Progenitor cell of endocrine pancreas (in vitro differentiated cells): Measurements from ENCODE around the gene OPRD1. TPM values are rescaled to one million over a fixed set of nuclear protein-coding genes. Genes with fewer than 3 reads are reported as not detected.
"Not testable (repeated sequence)": the region's sequence is repeated elsewhere in the genome, so short reads cannot be mapped to it uniquely, and the experiment has no call there.

ENCODE experiments used
- DNase-seq: peaks from one replicate; pipeline ENCODE4 v3.0.0; 2021; ENCODE audit warnings: low spot score; ENCODE audit not compliant: unreplicated experiment
- H3K27ac Mint-ChIP-seq: 2 replicates; pipeline ENCODE4 v1.8.0; 2021; ENCODE audit warnings: mild to moderate bottlenecking, moderate library complexity, mixed read lengths
- H3K27me3 Mint-ChIP-seq: 2 replicates; pipeline ENCODE4 v1.8.0; 2021; ENCODE audit warnings: mixed read lengths
- H3K36me3 Mint-ChIP-seq: 2 replicates; pipeline ENCODE4 v1.8.0; 2022; ENCODE audit warnings: mixed read lengths; ENCODE audit not compliant: insufficient read depth
- H3K4me1 Mint-ChIP-seq: 2 replicates; pipeline ENCODE4 v1.8.0; 2021; ENCODE audit warnings: low read depth, mixed read lengths
- H3K4me3 Mint-ChIP-seq: 2 replicates; pipeline ENCODE4 v1.8.0; 2021; ENCODE audit warnings: low read depth, mild to moderate bottlenecking, moderate library complexity, mixed read lengths
- H3K9me3 Mint-ChIP-seq: 2 replicates; pipeline ENCODE4 v1.8.0; 2021; ENCODE audit warnings: low read depth, mixed read lengths
- total RNA-seq: library from RNA; stranded (reverse); gene quantifications from 2 replicates; pipeline ENCODE4 v1.2.1, GENCODE V29; 2021
- TF ChIP-seq, protein P1 (sequence below): fragments of 200-600 bp; sonication (generic); IDR thresholded peaks from one replicate; pipeline ENCODE4 v1.5.0; 2021; ENCODE audit warnings: antibody characterized with exemption, mild to moderate bottlenecking; ENCODE audit not compliant: unreplicated experiment

OPRD1 gene
- total RNA-seq, 1 donor from 2014 or later, result 0.67 TPM

DNA sequence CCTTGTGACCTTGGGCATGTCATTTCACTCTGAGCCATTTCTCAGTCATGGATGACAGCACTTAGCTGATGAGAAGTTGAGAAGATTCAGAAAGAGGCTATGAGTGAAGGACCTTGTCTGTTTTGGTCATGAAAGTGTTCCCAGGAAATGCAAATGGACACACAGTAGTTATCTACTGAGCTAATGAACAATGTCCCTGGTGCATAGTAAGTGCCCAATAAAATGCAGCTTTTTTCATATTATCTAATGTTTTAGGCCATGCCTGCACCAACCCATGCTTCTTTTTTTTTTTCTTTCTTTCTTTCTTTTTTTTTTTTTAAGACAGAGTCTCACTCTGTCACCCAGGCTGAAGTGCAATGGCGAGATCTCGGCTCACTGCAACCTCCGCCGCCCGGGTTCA lies 58.0 kb downstream of the OPRD1 start:
- Mint-ChIP-seq H3K27me3 (peaks cover 5% of the 10 kb centered on the region), H3K4me1 (peaks cover 10% of the 10 kb centered on the region), H3K27ac (no peak overlapping the region), H3K4me3 (no peak overlapping the region), H3K36me3 (no peaks in the 10 kb centered on the region), H3K9me3 (no peaks in the 10 kb centered on the region)
- TF ChIP-seq, protein P1, sequence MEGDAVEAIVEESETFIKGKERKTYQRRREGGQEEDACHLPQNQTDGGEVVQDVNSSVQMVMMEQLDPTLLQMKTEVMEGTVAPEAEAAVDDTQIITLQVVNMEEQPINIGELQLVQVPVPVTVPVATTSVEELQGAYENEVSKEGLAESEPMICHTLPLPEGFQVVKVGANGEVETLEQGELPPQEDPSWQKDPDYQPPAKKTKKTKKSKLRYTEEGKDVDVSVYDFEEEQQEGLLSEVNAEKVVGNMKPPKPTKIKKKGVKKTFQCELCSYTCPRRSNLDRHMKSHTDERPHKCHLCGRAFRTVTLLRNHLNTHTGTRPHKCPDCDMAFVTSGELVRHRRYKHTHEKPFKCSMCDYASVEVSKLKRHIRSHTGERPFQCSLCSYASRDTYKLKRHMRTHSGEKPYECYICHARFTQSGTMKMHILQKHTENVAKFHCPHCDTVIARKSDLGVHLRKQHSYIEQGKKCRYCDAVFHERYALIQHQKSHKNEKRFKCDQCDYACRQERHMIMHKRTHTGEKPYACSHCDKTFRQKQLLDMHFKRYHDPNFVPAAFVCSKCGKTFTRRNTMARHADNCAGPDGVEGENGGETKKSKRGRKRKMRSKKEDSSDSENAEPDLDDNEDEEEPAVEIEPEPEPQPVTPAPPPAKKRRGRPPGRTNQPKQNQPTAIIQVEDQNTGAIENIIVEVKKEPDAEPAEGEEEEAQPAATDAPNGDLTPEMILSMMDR, result no peak
- DNase-seq, result no peak

DNA sequence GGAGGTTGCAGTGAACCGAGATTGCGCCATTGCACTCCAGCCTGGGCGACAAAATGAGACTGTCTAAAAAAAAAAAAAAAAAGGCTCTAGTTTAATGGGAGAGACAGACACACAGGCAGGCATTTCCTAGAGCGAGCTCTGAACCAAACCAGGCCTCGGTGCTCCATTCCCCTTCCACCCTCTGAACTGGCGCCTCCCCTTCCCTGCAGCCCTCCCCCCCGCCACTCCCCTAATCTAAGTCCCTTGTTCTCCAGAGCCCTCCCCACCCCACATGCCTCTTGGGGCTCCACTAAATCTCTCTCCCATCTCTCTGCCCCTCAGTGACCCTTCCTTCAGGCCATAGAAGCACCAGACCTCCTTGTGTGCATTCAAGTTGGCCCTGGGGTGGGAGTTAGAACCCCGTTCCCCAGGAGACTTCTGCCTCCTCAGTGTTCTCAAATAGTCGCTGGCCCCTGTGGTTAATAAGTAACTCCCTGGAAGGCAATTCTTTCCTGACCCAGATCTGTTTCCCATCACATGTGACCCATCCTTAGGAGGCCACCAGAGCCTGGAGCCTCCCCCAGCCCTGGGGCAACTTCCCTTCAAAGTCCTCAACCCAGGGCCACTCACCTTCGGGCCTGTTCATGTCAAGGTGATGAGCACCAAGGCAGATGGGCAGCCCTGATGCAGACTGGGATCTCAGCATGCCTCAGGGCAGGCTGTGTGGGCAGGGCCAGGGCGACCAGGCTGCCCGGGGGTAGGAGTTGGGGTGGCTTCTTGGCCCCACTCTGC lies 59.8 kb downstream of the OPRD1 start:
- Mint-ChIP-seq H3K9me3 (no peaks in the 10 kb centered on the region), H3K4me3 (peak overlapping the region; percentile 24), H3K27ac (peak overlapping the region; percentile 27), H3K4me1 (peaks cover 10% of the 10 kb centered on the region), H3K36me3 (no peaks in the 10 kb centered on the region), H3K27me3 (no peaks in the 10 kb centered on the region)
- no peak for DNase-seq
- TF ChIP-seq, protein P1, result no peak

DNA sequence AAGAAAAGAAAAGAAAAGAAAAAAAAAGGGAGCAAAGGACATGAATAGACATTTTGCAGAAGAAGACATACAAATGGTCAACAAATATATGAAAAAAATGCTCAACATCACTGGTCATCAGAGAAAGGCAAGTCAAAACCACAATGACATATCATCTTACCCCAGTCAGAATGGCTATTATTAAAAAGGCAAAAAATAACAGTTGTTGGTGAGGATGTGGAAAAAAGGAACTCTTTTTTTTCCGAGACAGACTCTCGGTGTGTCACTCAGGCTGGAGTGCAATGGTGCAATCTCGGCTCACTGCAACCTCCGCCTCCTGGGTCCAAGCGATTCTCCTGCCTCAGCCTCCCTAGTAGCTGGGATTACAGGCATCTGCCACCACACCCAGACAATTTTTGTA lies 63.2 kb downstream of the OPRD1 start:
- peaks cover 10% of the 10 kb centered on the region for H3K4me1 Mint-ChIP-seq
- not testable (repeated sequence) for H3K9me3 Mint-ChIP-seq

DNA sequence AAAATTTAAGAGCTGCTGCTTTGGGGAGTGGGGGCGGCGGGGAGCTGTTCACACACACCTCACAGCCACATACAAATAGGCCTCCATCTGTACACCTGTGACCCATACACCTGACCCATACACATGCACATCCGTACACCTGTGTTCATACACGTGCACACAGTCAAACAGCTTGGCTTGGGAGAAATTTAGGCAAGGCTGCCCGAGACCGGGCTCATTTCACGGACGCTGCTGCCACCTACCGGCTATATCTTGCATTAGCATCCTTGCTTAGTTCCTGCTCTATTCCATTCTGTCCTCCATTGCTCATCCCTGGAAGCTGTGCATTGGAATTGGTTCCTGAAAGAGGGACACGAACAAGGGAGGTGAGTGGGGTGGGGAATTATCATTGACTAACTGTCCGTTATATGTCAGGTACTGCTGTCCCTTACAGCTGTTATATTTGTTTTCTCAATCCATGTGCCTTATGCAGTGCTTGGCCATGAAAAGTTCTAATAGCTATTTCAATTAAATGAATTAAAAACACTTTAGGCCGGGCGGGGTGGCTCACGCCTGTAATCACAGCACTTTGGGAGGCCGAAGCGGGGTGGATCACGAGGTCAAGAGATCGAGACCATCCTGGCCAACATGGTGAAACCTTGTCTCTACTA lies 65.3 kb downstream of the OPRD1 start:
- H3K4me3 Mint-ChIP-seq, result no peak overlapping the region
- no peaks in the 10 kb centered on the region for H3K9me3 Mint-ChIP-seq

More for the DNA sequence above, 63.2 kb downstream of the OPRD1 start:
- H3K36me3 Mint-ChIP-seq, DNase-seq, H3K27ac Mint-ChIP-seq, H3K4me3 Mint-ChIP-seq, H3K27me3 Mint-ChIP-seq: not testable (repeated sequence)

DNA sequence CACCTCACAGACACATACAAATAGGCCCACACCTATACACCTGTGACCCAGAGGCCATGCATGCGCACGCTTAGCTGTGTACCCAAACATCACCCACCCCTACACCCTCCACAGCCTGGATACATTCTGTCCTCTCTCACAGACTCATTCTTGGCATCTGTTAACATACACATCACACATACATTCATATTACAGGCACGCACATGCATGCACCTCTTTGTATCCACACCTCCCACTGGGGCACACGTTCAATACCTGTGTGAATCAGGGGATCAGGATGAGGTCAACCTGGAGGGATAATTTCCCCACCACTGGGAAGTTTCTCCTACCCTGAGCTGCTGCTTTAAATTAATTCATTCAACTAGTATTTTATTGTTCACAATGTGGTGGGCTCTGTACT lies 66.8 kb downstream of the OPRD1 start:
- TF ChIP-seq, protein P1, result no peak
- H3K36me3 Mint-ChIP-seq, result no peaks in the 10 kb centered on the region
- H3K9me3 Mint-ChIP-seq, result no peaks in the 10 kb centered on the region
- peaks cover 11% of the 10 kb centered on the region for H3K4me1 Mint-ChIP-seq
- H3K27me3 Mint-ChIP-seq, result no peaks in the 10 kb centered on the region
- no peak overlapping the region for H3K4me3 Mint-ChIP-seq
- H3K27ac Mint-ChIP-seq, result no peak overlapping the region
- no peak for DNase-seq

More for the DNA sequence above, 65.3 kb downstream of the OPRD1 start:
- Mint-ChIP-seq H3K27ac (no peak overlapping the region), H3K4me1 (peaks cover 10% of the 10 kb centered on the region), H3K36me3 (no peaks in the 10 kb centered on the region), H3K27me3 (no peaks in the 10 kb centered on the region)
- TF ChIP-seq, protein P1, result peak; percentile 94
- DNase-seq, result peak; percentile 67
